GM19328 (cell line): Measurements from ENCODE around the gene NRM.

Experiments
- ATAC-seq: cut with Tn5 transposase; IDR thresholded peaks from one replicate; pipeline ENCODE4 v1.9.1; 2021; ENCODE audit warnings: mild to moderate bottlenecking, moderate library complexity; ENCODE audit not compliant: unreplicated experiment

The NRM gene

GRCh38 chr6:30689022-30689865 is 1.5 kb downstream of the NRM start:
- ATAC-seq = no peak

GRCh38 chr6:30688569-30688968 is 2.2 kb downstream of the NRM start:
- no peak for ATAC-seq

- no peak for ATAC-seq
Observed at GRCh38 chr6:30687659-30688431, 2.9 kb downstream of the NRM start.

GRCh38 chr6:30686908-30687658 is 3.7 kb downstream of the NRM start:
- ATAC-seq = peak; percentile 41

- no peak for ATAC-seq
Observed at GRCh38 chr6:30686009-30686907, 4.5 kb downstream of the NRM start, which contains the start of gene PPP1R18. Gene PPP1R18 (minus strand): TSS chr6:30686645. CDS start chr6:30686018, 627 bp downstream.

- ATAC-seq = no peak
Observed at GRCh38 chr6:30685157-30686008, 5.4 kb downstream of the NRM start.

GRCh38 chr6:30684386-30685156 is 6.2 kb downstream of the NRM start:
- no peak for ATAC-seq

- ATAC-seq = no peak
Observed at GRCh38 chr6:30683980-30684338, 6.8 kb downstream of the NRM start.

- ATAC-seq = no peak
Observed at GRCh38 chr6:30683183-30683979, 7.4 kb downstream of the NRM start.

- ATAC-seq = peak; percentile 41
Observed at GRCh38 chr6:30682143-30683117, 8.4 kb downstream of the NRM start.

GRCh38 chr6:30681766-30682142 is 9.0 kb downstream of the NRM start:
- ATAC-seq = no peak

GRCh38 chr6:30679765-30680535 is 10.8 kb downstream of the NRM start:
- no peak for ATAC-seq

- no peak for ATAC-seq
Observed at GRCh38 chr6:30678964-30679726, 11.6 kb downstream of the NRM start.

GRCh38 chr6:30676660-30677285 is 14.0 kb downstream of the NRM start:
- ATAC-seq = no peak
